ENCODE data around the gene PROX1.

Gene PROX1

DNA sequence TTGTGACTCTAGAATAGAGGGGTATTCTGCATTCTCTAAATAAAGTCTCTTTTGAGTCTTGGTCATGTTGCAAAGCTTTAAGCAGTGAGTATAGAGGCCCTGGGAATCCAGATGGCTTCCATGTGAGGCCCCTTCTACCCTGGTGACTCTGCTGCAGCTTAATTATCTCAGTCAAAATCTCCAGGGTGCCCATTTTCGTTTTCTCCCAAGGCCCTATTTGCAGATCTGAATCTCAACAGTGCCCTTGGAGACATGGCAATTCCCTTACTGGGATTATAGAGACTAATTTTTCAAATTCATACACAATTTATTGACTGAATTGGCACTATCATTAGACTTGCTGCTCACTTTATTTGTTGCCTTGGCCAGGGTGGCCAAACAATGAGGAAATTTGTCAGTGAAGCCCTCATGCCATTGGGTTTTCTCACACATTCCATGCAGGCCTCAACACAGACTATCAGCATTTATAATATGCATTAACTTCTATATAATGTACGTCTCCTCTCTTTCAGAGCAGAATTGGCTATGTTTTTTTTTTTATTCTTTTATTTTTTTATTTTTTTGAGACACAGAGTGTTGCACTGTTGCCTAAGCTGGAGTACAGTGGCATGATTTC, 35.1 kb downstream of the PROX1 start:
- no peak for DNase-seq

DNA sequence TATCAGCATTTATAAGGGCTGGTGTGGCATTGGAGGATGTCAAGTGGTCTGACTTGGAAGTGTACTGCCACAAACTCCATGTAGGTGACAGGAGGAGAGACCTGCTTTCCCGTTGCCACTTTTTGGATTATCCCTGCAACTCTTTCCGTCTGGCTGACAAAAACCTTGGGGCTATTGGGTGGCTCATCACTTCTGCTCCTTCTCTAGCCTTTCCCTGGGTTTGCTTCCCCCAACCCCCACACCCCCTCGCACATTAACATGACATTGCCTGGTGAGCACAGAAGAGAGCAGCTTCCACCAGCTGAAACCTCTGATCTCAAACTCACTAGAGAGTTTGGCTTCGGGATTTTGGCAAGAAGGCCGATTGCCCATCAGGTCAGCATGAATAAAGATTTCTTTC, 39.2 kb downstream of the PROX1 start:
- no peak for DNase-seq

DNA sequence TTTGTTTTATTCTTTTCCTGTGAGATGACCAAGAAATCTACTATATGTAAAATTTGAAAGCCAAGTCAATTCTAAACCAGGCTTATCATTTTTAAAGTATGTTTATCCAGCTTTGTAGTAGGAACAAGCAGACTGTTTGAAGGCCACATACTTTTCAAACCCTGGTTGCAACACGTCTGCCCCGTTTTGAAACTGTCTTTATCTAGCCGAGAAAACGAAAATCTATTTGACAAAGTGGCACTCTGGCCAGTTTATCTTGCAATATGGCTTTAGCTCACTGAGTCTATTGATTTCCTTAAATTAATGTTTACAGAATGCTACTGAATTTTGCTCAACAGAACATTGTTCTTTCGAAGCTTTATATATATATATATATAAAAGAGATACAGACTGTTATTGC, 39.7 kb downstream of the PROX1 start:
- no peak for DNase-seq

DNA sequence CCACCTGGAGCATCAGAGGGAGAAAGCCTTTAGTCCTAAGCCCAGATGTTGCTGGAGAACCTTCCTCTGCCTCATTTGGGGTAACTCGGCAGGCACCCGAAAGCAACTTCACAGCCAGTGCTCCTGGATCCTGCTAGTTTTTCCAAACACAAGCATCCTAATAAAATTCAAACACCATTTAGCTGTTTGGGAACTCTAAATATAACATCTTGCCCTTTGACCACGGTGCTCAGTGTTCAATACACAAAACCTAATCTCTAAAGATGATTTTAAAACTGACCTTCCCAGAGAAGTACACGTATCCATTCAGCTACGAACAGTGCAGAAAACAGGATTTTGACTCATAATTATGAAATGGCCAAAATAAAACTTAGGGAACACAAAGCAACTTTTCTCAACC, 40.3 kb downstream of the PROX1 start:
- DNase-seq, result no peak

DNA sequence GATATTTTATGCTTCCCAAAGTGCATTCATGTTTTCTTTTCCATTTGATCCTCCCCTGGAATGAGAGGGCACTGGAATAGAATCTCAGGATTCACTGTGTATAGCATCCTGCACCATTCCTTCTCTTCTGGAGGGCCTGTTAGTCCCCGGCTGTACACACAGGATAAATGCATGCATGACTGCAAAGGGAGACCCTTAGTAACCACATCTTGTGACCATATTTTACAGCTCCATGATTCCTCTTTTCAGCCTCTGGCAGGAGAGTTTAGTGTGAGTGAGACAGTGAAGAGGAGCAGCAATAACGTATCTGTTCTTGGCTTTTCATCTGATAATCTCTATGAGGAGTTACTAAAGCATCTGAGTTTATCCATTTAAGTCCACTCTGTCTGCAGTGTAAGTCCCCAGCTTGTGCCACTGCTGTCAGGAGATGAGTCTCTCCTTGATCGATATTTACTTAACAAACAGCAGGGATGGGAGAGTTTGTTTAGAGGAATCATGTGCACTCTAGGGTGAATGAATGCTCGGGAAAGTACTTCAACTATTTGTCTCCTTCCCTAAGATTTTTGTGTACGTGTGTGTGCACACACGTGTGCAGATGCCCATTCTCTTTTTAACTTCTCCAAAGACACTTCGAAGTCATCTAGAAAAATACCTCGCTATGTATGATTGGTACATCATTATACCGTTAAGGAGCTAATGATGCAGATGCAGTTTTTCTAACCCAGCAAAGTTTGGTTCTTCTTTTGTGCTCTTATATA, 41.1 kb downstream of the PROX1 start:
- no peak for DNase-seq

DNA sequence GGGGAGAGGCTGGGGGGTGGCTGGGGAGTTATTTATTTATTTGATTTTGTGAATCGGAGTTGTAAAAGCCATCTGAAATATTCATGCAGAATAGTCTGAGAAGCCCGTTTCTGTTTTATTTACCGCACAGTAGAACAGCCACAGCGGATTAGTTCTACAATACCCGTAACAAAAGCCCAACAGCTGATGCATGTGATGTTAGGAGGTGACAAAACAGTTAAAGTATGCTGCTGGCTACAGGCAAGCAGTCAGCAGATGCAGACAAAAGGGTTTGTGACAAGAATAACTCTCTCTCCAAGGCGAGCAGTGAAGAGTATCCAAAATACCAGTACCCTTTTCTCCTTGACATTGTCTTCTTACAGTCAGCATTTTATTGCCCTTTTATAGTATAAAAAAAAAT, 42.0 kb downstream of the PROX1 start:
- DNase-seq, result no peak

DNA sequence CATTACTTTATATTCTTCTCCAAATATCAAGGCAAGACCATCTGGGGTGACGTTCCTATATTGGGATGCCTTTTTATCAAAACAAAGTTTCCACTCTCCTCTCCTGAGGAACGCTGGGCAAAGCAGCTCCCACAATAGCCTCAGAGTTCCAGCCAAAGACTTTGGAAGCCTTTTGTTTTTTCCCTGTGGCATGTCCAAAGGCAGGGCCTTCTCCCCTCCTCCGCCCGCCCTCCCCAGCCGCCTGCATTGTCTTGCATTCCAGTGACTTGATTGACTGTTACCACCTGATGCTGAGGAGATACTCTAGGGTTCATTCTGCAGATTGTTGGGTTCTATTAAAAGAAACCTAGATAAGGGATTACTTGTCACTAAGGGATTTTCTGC, 43.5 kb downstream of the PROX1 start:
- no peak for DNase-seq

DNA sequence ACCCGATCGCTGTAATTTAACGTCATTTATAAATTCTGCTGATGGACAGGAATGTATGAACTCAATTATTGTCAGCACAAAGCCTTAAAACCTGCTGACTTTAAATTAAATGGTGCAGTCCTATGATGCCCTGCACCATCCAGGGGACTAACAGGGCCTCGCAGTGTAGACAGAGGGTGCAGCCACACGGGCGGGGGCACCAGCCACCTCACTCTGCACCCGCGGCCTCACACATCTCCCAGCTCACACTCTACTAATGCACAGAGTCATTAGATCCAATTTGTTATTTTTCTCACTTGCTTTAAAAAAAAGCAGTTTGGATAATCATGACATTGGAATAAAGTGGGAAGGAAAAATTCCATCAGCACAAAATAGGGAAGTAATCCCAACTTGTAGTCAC, 49.7 kb downstream of the PROX1 start:
- DNase-seq, result no peak

DNA sequence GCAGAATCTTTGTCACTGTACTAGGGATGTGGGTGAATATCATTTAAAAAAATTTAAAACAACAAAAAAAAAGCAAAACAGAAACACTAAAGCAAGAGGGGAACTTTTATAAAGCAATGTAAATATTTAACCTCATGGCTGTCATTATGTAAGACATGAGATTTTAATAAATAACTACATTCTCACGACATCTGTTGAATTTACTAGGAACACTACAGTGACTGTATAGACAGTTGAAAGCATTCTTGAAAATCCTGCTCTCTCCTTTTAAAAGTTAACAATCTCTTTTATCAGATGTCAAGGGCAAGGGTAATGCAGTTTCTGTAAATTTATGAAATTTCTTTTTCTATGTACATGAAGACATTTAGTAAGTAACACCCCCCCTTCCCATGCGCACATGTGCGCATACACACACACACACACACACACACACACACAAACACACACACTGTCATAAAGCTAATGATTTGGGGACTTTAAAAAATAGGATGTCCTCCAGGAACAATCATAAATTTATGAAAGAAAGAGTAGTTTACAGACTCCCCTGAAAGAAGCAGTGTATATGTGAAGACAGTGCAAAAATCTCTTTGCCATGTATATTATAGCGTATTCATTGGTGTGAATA, 51.7 kb downstream of the PROX1 start:
- no peak for DNase-seq

DNA sequence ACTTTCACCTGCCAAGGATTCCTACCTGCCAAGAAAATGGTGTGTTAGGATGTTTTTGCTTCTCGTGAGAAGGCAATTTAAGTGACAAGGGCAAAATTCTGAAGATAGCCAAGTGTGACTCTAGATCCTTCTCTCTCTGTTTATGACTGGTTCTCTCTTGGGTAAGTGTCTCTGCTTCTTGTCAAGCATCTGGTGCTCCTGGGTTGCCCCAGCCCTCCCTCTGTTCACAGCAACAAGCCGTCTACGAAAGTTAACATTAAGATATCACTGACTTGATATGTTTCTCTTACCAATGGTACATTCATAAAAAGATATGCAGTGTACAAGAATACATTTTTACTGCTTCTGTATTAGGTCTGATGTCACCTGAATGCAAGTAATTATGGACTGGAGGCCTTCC, 55.4 kb downstream of the PROX1 start:
- no peak for DNase-seq

DNA sequence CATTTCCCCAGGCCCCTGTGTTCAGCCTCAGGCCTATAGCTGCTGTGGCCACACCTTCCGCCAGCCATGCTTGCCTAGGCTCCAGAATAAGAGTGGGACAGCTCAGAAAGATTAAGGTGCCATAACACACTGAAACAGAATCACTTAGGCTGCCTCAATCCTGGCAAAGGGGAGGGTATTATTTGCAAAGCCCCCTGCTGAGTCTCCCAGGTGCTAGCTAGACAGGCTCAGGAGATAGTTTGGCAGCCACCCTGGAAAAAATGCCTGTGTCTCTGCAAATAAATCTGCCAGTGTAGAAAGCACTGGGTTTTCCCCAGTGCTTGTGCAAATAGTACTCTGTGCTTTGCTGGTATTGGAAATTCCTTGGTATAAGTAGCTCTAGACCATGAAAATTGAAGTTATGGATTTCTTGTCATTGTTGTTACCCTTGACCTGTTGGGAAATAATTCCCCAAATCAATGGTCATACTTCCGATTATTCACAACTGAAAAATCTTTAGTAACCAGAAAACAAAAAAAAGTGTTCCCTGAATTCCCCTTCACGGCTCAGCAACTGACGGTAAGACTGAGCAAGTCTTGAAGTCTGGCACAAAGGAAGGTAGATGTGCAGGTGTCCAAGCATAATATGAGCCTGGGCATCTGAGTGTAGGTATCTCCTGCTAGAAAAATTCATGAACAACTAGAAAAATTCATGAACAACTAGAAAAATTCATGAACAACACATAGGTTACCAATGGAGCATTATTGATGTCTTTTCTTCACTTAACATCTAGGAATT, 56.9 kb downstream of the PROX1 start:
- DNase-seq, result no peak

DNA sequence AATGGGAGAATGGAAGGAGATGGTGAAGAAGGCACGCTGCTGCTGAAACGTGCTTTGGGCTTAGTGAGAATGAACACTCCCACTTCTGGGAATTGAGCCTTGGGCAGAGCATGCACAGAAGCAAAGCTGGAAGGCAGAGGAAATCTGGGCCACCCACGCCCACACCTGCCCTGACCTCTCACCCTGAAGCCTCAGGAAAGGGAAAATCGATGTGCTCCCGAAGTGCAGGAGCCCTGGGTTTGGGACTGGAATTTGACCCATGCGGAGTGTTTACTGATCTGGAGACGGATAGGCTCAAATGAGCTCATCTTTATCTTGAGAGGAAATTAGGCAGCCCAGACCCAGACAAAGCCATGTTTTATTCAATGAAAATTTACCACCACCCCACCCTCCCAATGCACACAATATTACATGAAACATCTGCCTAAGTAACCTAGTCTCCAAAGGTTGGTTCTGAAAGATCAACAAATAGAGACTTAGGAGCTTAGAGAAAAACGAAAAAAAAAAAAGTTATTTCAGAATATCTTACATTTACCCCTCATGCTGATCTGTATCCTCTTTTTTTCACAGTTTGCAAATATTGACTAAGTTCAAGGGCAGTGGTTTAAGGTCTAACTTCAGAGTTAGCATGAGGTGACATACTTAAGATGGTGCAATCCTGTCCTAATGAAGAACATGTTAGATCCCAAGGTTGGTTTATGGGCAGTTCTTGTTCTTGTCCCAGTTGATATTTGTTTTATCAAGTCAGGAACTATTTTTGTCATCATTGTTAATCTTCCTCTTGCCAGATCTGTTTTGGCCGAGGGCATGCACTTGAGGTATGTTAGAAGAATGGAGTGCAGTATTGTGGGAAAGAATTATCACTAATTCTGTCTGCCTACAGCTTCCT, 63.0 kb downstream of the PROX1 start:
- no peak for DNase-seq

DNA sequence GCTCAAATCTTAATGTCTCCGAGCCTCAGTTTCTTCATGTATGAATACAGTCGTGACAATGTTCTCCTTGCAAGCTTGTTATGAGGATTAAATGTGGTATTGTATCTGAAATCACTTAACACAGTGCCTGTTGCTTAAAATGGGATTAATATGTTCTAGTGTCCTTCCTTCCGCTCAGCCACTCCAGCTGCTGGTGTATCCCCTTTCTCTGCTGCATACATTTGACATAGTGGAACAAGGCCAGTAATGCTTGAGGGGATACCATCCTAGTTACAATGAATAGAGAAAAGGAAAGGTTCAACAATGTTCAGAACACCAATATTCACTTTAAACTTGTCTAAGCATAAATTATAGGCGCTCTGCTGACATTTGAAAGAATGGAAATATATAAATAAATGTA, 64.0 kb downstream of the PROX1 start:
- DNase-seq, result no peak

DNA sequence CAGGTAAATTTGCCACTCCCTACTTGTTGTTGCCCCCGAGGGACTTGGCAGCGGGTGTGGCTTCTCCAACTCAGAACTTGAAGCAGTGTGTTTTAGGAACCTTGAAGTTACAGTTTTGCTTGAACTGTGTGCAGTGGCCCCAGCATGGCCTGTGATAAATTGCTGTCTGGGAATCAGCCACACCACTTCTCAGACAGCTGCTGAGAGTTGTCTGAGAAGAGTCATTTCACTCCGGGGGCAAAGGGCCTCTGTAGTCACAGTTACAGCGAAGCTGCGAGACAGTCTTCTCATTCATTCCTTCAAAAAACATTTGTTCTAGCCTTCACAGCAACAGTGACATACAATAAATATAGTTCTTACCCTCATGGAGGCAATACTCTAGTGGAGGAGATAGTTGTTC, 70.3 kb downstream of the PROX1 start:
- no peak for DNase-seq

DNA sequence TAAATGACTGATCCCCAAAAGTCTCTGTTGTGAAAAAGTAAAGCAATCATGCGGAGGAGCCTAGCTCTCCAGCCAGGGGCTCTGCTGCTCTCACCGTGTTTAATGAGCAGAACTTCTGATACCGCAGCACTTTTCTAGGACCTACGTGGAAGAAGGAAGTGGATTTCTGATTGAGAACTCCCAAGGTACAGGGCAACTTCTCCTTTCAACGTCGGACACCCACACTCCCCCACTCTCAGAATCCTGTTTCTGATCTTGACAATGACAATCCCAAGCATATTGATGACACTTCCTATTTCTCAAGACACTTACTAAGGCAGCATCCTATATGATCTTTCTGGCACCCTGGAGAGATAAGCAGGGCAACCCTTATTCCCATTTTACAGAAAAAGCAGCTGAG, 78.4 kb downstream of the PROX1 start:
- no peak for DNase-seq

DNA sequence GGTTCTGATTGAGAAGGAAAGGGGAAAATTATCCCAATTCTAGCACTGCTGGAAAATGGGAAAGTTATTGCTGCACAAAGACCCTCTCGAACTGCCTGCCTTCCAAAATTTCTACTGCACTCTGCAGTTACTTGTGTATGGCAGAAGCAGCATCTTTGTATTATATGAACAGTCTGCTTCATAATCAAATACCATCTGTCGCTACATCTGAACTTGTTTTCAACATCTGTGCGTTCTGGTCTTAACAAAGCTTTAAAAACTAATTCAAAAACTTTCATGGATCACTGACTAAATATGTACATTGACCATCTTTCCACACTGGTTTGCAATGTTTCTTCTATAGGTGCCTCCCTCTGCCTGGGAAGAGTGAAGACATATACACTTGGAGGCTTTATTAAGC, 79.2 kb downstream of the PROX1 start:
- DNase-seq, result no peak

DNA sequence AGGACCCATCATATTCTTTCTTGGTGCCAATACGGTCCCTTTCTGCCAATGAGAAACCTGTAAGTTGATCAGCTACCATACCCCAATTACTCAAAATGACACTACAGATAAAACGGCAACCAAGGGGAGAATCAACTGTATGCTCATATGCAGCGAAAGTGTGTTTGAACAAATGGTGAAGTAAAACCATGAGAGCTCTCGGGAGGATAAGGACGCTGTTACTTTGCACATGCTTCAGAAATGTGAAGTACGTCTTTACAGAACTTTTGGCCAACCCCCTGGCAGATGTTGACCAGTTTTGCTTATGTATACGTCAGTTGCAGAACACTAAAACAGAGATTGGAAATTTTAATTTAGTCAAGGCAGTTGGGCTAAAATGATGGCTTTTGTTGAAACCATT, 79.6 kb downstream of the PROX1 start:
- no peak for DNase-seq

DNA sequence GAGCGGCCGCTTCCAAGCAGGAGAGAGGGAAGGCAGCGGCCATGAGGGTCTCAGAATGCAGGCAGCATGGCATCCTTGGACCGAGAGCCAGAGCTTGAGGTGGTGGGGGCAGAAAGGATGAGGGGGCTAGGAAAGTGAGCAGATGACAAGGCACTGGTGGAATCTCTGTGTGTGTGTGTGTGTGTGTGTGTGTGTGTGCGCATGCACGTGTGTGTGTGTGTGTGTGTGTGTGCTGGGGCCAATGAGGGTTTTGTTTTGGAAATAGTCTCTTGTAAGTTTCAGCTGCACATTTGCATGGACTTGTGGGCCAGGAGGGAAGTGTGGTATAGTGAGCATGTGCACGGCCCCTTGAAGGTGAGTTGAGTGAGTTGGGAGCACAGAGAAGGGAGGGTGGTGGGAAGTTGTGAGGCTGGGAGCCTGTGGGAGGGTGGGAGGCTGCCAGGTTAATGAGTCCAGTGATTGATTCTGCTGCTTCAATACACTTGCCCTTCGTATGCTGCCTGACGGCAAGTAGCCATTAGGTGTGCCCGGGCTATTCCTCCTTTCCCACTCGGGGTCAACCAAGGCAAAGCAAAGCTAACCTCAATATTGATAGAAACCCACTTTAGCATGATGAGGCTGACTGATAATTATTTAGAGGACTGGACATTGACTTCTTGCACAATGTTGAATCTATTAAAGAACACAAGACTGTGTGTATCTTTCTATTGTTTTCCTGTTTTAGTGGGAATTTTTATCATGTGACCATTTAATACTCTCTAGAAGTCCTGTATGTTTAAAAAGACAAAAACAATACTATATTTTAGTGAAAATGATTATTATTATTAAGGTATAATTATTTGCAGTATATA, 80.3 kb downstream of the PROX1 start:
- no peak for DNase-seq

DNA sequence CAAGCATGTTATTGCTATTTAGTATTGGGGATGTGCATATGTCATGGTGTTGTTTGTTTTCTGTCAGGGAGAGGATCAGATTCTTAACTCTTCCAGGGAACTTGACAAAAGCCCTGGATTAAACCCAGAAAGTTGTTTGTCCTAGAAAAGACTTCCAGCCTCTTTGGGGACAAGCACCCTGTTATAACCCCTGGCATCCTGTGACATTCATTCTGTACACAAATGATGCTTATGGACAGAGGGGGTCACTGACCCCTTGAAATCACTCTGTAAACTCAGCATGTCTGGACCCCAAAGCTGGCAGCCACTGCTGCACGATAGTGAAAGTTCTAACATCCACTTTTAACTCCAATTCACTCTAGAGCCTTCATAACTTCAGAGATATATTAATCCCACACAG, 81.2 kb downstream of the PROX1 start:
- DNase-seq, result no peak

DNA sequence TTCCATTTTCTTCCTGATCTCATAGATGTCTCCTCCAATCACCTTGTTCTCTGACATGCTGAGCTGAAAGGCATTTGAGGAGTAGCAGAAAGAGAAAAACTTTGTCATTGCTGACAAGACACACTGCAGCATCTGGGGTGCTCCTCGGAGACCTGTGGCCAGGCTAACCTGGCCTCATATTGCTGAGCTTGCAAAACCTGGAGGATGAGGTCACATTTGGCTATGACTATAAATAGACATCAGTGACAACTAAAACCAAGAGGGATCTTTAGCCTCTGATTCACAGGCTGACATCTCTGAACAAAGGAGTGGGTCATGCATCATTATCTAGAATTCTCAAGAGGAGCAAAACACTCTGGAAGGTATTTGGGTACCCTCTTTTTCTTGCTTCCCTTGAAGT, 83.7 kb downstream of the PROX1 start:
- DNase-seq, result no peak

DNA sequence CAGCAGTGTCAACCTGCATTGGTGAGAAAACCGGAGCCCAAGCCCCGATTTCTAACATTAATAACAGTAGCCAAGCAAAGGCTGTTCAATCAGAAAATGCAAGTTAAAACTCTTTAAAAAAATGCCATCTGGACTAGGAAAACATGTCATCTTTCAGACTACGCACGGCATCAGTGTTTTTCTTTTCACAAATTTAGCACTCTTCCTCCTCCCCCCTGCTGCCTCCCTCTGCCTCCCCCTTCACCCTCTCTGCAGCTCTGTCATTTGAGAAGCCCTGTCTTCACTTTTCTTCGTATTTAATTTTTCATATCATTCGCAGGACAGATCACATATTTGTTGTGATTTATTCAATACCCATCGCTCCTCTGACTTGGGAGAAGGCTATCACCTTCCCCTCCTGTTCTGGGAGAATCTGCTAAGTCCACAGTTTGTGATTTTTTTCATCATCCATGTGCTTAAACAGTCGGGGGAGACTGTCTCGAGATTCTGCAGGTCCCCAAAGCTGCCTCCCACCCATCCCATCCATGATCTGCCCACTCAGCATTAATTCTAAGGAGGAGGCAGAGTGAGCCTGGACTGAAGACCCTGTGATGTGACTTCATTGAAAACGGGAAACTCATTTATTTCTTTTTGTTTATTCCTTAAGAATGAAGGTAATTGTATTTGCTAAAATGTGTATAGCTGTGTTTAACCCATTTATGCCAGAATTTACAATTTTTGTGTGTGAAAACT, 84.8 kb downstream of the PROX1 start:
- no peak for DNase-seq
